Osteoblast (primary cell): ENCODE data around the gene OR1J2. TPM values are rescaled to one million over a fixed set of nuclear protein-coding genes. Genes with fewer than 3 reads are reported as not detected.

Source experiments
- DNase-seq: peaks from one replicate; pipeline ENCODE4 v3.0.0; 2011; ENCODE audit warnings: low spot score, mixed read lengths; ENCODE audit not compliant: insufficient read length; ENCODE audit errors: missing footprints
- H2AFZ ChIP-seq: 2 replicates; pipeline ENCODE4 v1.6.0; 2011; ENCODE audit warnings: mild to moderate bottlenecking, low read length
- H3K27ac ChIP-seq: 2 replicates; pipeline ENCODE4 v1.5.1; 2011; ENCODE audit warnings: mild to moderate bottlenecking, low read depth, low read length, moderate library complexity
- H3K27me3 ChIP-seq: 2 replicates; pipeline ENCODE4 v1.6.0; 2012; ENCODE audit warnings: mild to moderate bottlenecking, control low read depth, inconsistent platforms, low read length, moderate library complexity; ENCODE audit not compliant: insufficient read depth
- H3K36me3 ChIP-seq: 2 replicates; pipeline ENCODE4 v1.5.1; 2011; ENCODE audit warnings: mild to moderate bottlenecking, low read length, control low read depth, moderate library complexity; ENCODE audit not compliant: insufficient read depth
- H3K4me1 ChIP-seq: 2 replicates; pipeline ENCODE4 v1.5.1; 2011; ENCODE audit warnings: mild to moderate bottlenecking, low read length, control low read depth, moderate library complexity; ENCODE audit not compliant: insufficient read depth
- H3K4me2 ChIP-seq: 2 replicates; pipeline ENCODE4 v1.6.0; 2011; ENCODE audit warnings: mild to moderate bottlenecking, low read length; ENCODE audit not compliant: insufficient read depth
- H3K4me3 ChIP-seq: fragments of 200-600 bp; sonication (generic); 3 replicates; pipeline ENCODE4 v1.5.1; 2012; ENCODE audit warnings: mild to moderate bottlenecking, low read length, inconsistent platforms; ENCODE audit not compliant: insufficient read depth
- H3K79me2 ChIP-seq: 2 replicates; pipeline ENCODE4 v1.6.0; 2012; ENCODE audit warnings: mild to moderate bottlenecking, low read length, control low read depth, inconsistent platforms; ENCODE audit not compliant: insufficient read depth
- H3K9me3 ChIP-seq: 2 replicates; pipeline ENCODE4 v1.5.1; 2011; ENCODE audit warnings: low read depth, low read length, control low read depth
- H4K20me1 ChIP-seq: 2 replicates; pipeline ENCODE4 v1.6.0; 2012; ENCODE audit warnings: mild to moderate bottlenecking, low read length, control low read depth; ENCODE audit not compliant: insufficient read depth
- CTCF ChIP-seq: IDR thresholded peaks from 2 replicates; pipeline ENCODE4 v1.5.1; 2011; ENCODE audit warnings: mild to moderate bottlenecking, low read depth, low read length, moderate library complexity; ENCODE audit errors: extremely low read depth
- total RNA-seq: library from RNA; depleted of rRNA; stranded (reverse); fragments of >200 nt; gene quantifications from 2 replicates; pipeline ENCODE4 v1.2.3, GENCODE V29; 2012

The OR1J2 gene
- total RNA-seq = 0.29 TPM in 1 of 2 replicates, not detected in the other

- H3K4me3 ChIP-seq = no peak within 1 kb of the TSS
- no peaks in the 10 kb centered on the region for H3K4me1 ChIP-seq
- TF ChIP-seq CTCF = no peak
- no peaks in the 10 kb centered on the region for H3K79me2 ChIP-seq
- H3K36me3 ChIP-seq = no peaks in the 10 kb centered on the region
- no peak within 1 kb of the TSS for H3K4me2 ChIP-seq
- no peaks in the 10 kb centered on the region for H3K9me3 ChIP-seq
- H3K27ac ChIP-seq = no peak within 1 kb of the TSS
- DNase-seq = no peak
- no peaks in the 10 kb centered on the region for H3K27me3 ChIP-seq
- no peaks in the 10 kb centered on the region for H4K20me1 ChIP-seq
- no peak within 1 kb of the TSS for H2AFZ ChIP-seq
Observed at GRCh38 chr9:122510502-122510901, at the start of gene OR1J2. OR1J2 (plus strand) TSS chr9:122510802; CDS start chr9:122510802, 0 bp downstream.

- Histone ChIP-seq H3K4me3 (peak overlapping the region; percentile 72), H4K20me1 (no peaks in the 10 kb centered on the region), H3K9me3 (peaks cover 6% of the 10 kb centered on the region), H3K79me2 (no peaks in the 10 kb centered on the region), H2AFZ (peak overlapping the region; percentile 58), H3K27ac (peak overlapping the region; percentile 38), H3K36me3 (no peaks in the 10 kb centered on the region), H3K4me2 (peak overlapping the region; percentile 69), H3K4me1 (peaks cover 12% of the 10 kb centered on the region), H3K27me3 (peaks cover 29% of the 10 kb centered on the region)
- DNase-seq = no peak
- peak; percentile 39 for TF ChIP-seq CTCF
Observed at GRCh38 chr9:122463828-122464632, 46.6 kb upstream of the OR1J2 start.

DNA sequence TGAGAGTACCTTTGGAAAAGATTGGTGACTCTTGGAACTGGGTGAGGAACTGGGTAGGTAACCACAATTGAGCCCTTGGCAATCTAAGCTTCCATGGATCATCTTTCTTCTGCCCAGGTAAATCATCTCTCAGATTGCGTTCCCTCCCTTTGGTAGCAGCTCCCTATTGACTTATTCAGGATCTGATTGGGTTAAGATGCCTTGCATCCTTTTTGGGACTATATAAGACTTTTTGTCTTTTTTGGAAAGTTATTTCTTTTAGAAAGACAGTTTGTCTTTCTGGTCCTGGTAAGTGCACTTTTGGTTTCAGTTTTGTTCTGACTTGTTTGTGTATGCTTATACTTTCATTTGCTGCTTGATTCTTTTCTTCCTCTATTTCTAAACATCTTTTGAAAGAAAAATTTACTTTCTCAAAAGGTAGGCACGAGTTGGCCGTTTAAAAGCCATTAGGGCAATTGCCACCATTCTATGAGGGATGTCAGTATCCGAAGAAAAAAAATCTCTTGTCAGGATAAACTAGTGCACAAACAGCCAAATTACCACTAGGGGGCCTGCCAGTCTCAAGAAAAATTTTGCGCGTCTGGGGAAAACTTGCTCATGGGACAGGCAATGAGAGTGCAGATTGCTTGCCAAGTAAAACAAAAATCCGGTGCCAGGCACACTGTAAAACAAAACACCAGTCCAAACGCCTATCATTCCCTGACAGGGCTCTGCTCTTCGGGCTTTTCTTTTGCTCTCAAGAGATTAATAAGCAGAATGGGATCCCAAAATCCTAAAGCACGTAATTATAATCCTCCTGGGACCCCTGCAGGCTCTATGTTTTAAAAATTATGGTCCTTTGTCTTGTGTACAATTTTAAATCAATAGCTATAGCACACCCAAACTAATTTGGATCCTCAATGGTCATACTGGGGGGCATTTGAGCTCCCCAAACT lies 45.7 kb upstream of the OR1J2 start:
- Histone ChIP-seq H3K9me3 (peaks cover 6% of the 10 kb centered on the region), H3K36me3 (no peaks in the 10 kb centered on the region), H3K79me2 (no peaks in the 10 kb centered on the region), H3K4me2 (peak overlapping the region; percentile 69), H3K27ac (peak overlapping the region; percentile 38), H3K4me1 (peaks cover 15% of the 10 kb centered on the region), H4K20me1 (no peaks in the 10 kb centered on the region), H3K27me3 (peaks cover 25% of the 10 kb centered on the region), H3K4me3 (peak overlapping the region; percentile 72), H2AFZ (peak overlapping the region; percentile 58)
- TF ChIP-seq CTCF = peak; percentile 95
- peak; percentile 86 for DNase-seq
